NB4 (cell line): Measurements from ENCODE around the gene FBXO48.

Experiments used
- TF ChIP-seq, protein P1 (sequence below): IDR thresholded peaks from one replicate; pipeline ENCODE4 v1.5.1; 2012; ENCODE audit warnings: low read depth, low read length
- TF ChIP-seq, protein P2 (sequence below): IDR thresholded peaks from 2 replicates; pipeline ENCODE4 v1.6.1; 2011; ENCODE audit warnings: low read depth, low read length

DNA sequence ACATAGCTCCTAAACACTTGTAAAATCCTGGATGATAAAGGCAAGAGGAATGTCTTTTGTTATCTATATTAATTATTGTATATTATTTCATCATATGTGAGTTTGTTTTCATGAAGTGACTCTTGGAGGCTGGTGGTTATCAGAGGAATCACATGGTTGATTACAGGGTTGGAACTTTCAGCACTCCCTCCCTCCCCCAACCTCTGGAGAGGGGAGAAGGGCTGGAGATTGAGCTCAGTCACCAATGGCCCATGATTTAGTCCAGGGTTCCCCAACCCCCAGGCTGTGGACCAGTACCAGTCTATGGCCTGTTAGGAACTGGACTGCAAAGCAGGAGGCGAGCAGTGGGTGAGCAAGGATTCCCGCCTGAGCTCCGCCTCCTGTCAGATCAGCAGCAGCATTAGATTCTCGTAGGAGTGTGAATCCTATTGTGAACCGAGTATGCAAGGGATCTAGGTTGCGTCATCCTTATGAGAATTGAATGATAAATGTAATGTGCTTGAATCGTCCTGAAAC lies 37.7 kb downstream of the FBXO48 start:
- TF ChIP-seq, protein P1, sequence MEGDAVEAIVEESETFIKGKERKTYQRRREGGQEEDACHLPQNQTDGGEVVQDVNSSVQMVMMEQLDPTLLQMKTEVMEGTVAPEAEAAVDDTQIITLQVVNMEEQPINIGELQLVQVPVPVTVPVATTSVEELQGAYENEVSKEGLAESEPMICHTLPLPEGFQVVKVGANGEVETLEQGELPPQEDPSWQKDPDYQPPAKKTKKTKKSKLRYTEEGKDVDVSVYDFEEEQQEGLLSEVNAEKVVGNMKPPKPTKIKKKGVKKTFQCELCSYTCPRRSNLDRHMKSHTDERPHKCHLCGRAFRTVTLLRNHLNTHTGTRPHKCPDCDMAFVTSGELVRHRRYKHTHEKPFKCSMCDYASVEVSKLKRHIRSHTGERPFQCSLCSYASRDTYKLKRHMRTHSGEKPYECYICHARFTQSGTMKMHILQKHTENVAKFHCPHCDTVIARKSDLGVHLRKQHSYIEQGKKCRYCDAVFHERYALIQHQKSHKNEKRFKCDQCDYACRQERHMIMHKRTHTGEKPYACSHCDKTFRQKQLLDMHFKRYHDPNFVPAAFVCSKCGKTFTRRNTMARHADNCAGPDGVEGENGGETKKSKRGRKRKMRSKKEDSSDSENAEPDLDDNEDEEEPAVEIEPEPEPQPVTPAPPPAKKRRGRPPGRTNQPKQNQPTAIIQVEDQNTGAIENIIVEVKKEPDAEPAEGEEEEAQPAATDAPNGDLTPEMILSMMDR, result no peak
- TF ChIP-seq, protein P2, sequence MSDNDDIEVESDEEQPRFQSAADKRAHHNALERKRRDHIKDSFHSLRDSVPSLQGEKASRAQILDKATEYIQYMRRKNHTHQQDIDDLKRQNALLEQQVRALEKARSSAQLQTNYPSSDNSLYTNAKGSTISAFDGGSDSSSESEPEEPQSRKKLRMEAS, result no peak
